ENCODE measurements around the gene CPT1B. TPM values are rescaled to one million over a fixed set of nuclear protein-coding genes. Genes with fewer than 3 reads are reported as not detected.

Gene CPT1B
- total RNA-seq, 1 donor from 2014 or later: 118 TPM

GRCh38 chr22:50527921-50528681, 50.1 kb downstream of the CPT1B start:
- DNase-seq: no peak
- Mint-ChIP-seq H3K27ac (ENCODE audit: unreplicated experiment) (peak overlapping the region; percentile 57), H3K4me1 (ENCODE audit: low read depth, unreplicated experiment) (peaks cover 12% of the 10 kb centered on the region), H3K4me3 (ENCODE audit: unreplicated experiment) (peak overlapping the region; percentile 78), H3K36me3 (ENCODE audit: unreplicated experiment) (peaks cover 5% of the 10 kb centered on the region), H3K27me3 (ENCODE audit: unreplicated experiment) (peaks cover 26% of the 10 kb centered on the region), H3K9me3 (ENCODE audit: unreplicated experiment) (peaks cover 15% of the 10 kb centered on the region)
- no peak for TF ChIP-seq CTCF (IDR thresholded peaks at IDR 0.05; ENCODE audit: partially characterized antibody, unreplicated experiment)

- DNase-seq: peak; percentile 36
- TF ChIP-seq CTCF (IDR thresholded peaks at IDR 0.05; ENCODE audit: partially characterized antibody, unreplicated experiment): no peak
- peaks cover 15% of the 10 kb centered on the region for H3K9me3 Mint-ChIP-seq (ENCODE audit: unreplicated experiment)
- H3K4me1 Mint-ChIP-seq (ENCODE audit: low read depth, unreplicated experiment): peaks cover 12% of the 10 kb centered on the region
- peaks cover 5% of the 10 kb centered on the region for H3K36me3 Mint-ChIP-seq (ENCODE audit: unreplicated experiment)
- peak overlapping the region; percentile 78 for H3K4me3 Mint-ChIP-seq (ENCODE audit: unreplicated experiment)
- H3K27ac Mint-ChIP-seq (ENCODE audit: unreplicated experiment): peak overlapping the region; percentile 77
- peaks cover 20% of the 10 kb centered on the region for H3K27me3 Mint-ChIP-seq (ENCODE audit: unreplicated experiment)
These were observed 51.1 kb downstream of the CPT1B start for GRCh38 chr22:50526834-50527801.

- Mint-ChIP-seq H3K4me1 (ENCODE audit: low read depth, unreplicated experiment) (peaks cover 12% of the 10 kb centered on the region), H3K9me3 (ENCODE audit: unreplicated experiment) (peaks cover 15% of the 10 kb centered on the region), H3K27me3 (ENCODE audit: unreplicated experiment) (peaks cover 20% of the 10 kb centered on the region), H3K36me3 (ENCODE audit: unreplicated experiment) (peaks cover 5% of the 10 kb centered on the region), H3K4me3 (ENCODE audit: unreplicated experiment) (peak overlapping the region; percentile 78), H3K27ac (ENCODE audit: unreplicated experiment) (peak overlapping the region; percentile 77)
- peak; percentile 91 for DNase-seq
- TF ChIP-seq CTCF (IDR thresholded peaks at IDR 0.05; ENCODE audit: partially characterized antibody, unreplicated experiment): peak; percentile 84
These were observed 52.0 kb downstream of the CPT1B start for GRCh38 chr22:50526108-50526833.

GRCh38 chr22:50525858-50526107, 52.4 kb downstream of the CPT1B start:
- Mint-ChIP-seq H3K36me3 (ENCODE audit: unreplicated experiment) (peaks cover 5% of the 10 kb centered on the region), H3K27me3 (ENCODE audit: unreplicated experiment) (peaks cover 20% of the 10 kb centered on the region), H3K4me1 (ENCODE audit: low read depth, unreplicated experiment) (peaks cover 12% of the 10 kb centered on the region), H3K4me3 (ENCODE audit: unreplicated experiment) (no peak overlapping the region), H3K27ac (ENCODE audit: unreplicated experiment) (no peak overlapping the region), H3K9me3 (ENCODE audit: unreplicated experiment) (peaks cover 15% of the 10 kb centered on the region)
- no peak for DNase-seq
- TF ChIP-seq CTCF (IDR thresholded peaks at IDR 0.05; ENCODE audit: partially characterized antibody, unreplicated experiment): no peak

Measured in glutamatergic neuron (in vitro differentiated cells).